Measurements from ENCODE around the gene SLC25A53. TPM values are rescaled to one million over a fixed set of nuclear protein-coding genes. Genes with fewer than 3 reads are reported as not detected.
A peak's percentile ranks its signal among the peaks of the same experiment; 100 is the strongest.

The SLC25A53 gene
- total and polyA plus RNA-seq, 7 experiments from 2014 or later, result 5.6 to 18.9 (median 10.2) TPM

DNA sequence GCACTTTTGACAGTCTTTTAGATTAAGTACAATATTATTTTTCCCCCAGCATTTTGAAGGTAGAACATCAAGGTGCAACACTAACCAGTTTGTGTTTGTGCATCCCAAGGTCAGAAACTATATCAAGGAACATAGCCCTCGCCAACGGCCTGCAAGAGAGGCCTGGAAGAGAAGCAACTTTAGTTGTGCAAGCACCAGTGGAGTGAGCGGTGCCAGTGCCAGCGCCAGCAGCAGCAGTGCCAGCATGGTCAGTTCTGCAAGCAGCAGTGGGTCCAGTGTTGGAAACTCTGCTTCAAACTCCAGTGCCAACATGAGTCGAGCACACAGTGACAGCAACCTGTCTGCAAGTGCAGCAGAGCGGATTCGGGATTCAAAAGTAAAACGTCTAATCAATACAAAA is 31.1 kb upstream of the SLC25A53 start:
- Histone ChIP-seq H3K4me3 (ENCODE audit: low read length) (no peak overlapping the region), H3K27ac (ENCODE audit: low read depth, low read length) (no peak overlapping the region), H3K27me3 (ENCODE audit: control insufficient read depth in 2 of 2, insufficient read depth in 2 of 2, low read length in 2 of 2) (no peaks in the 10 kb centered on the region), H3K4me1 (ENCODE audit: control insufficient read depth in 2 of 2, insufficient read depth in 2 of 2, low read length in 2 of 2) (no peaks in the 10 kb centered on the region), H3K9me3 (ENCODE audit: control insufficient read depth in 2 of 3, low read length in 3 of 3) (no peaks in the 10 kb centered on the region), H3K36me3 (ENCODE audit: control insufficient read depth in 2 of 3, insufficient read depth in 3 of 3, low read length in 3 of 3) (peaks cover 0 to 5% (median 4%) of the 10 kb centered on the region in 3 experiments)
- no peaks in the 10 kb centered on the region for H3K27me3 Mint-ChIP-seq
- ATAC-seq, result no peak
- CTCF ChIA-PET, result no interaction called here
- H3K9me3 Mint-ChIP-seq, result no peaks in the 10 kb centered on the region
- intact Hi-C loops (cut with micrococcal nuclease), result no loop called here
- no peak for DNase-seq
- H3K4me3 Mint-ChIP-seq, result no peak overlapping the region
- no peak overlapping the region for H3K27ac Mint-ChIP-seq
- H3K4me1 Mint-ChIP-seq, result peaks cover 0 to 5% (median 0%) of the 10 kb centered on the region in 7 donors
- H3K36me3 Mint-ChIP-seq, result peaks cover 0 to 8% (median 0%) of the 10 kb centered on the region in 5 donors
- POLR2A ChIA-PET, result no interaction called here

DNA sequence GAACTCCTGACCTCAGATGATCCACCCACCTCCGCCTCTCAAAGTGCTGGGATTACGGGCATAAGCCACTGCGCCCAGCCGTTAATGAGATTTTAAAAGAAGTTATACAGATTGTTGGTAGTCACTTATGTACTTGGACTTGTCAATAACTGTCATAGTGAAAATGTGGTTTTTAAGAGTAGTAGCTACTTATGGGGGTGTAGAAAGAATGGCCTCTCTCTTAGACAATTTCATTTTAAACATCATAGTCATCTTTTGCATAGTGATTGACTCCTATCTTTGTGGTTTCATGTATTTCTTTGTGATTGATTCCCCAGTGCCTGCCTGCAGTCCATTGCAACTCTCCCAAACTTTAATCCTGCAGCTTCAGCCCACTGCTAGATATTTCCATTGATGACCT is 26.9 kb upstream of the SLC25A53 start:
- peaks cover 1 to 24% (median 9%) of the 10 kb centered on the region in 7 donors for H3K4me1 Mint-ChIP-seq
- Histone ChIP-seq H3K36me3 (ENCODE audit: control insufficient read depth in 2 of 3, insufficient read depth in 3 of 3, low read length in 3 of 3) (no peaks in the 10 kb centered on the region), H3K4me1 (ENCODE audit: control insufficient read depth in 2 of 2, insufficient read depth in 2 of 2, low read length in 2 of 2) (no peaks in the 10 kb centered on the region), H3K9me3 (ENCODE audit: control insufficient read depth in 2 of 3, low read length in 3 of 3) (no peaks in the 10 kb centered on the region), H3K4me3 (ENCODE audit: low read length) (no peak overlapping the region), H3K27me3 (ENCODE audit: control insufficient read depth in 2 of 2, insufficient read depth in 2 of 2, low read length in 2 of 2) (no peaks in the 10 kb centered on the region), H3K27ac (ENCODE audit: low read depth, low read length) (no peak overlapping the region)
- no peak for ATAC-seq
- peaks cover 0 to 6% (median 4%) of the 10 kb centered on the region in 5 donors for H3K36me3 Mint-ChIP-seq
- H3K27ac Mint-ChIP-seq, result peak overlapping the region in 2 of 9 donors; percentile 23 to 47
- no peaks in the 10 kb centered on the region for H3K27me3 Mint-ChIP-seq
- ChIA-PET CTCF (no interaction called here), POLR2A (no interaction called here)
- no peaks in the 10 kb centered on the region for H3K9me3 Mint-ChIP-seq
- intact Hi-C loops (cut with micrococcal nuclease), result no loop called here
- H3K4me3 Mint-ChIP-seq, result no peak overlapping the region
- no peak for DNase-seq

- H3K36me3 ChIP-seq (ENCODE audit: control insufficient read depth in 2 of 3, insufficient read depth in 3 of 3, low read length in 3 of 3), result no peaks in the 10 kb centered on the region
- POLR2A ChIA-PET, result no interaction called here
- no peak overlapping the region for H3K27ac Mint-ChIP-seq
- H3K36me3 Mint-ChIP-seq, result peaks cover 4 to 13% (median 6%) of the 10 kb centered on the region in 5 donors
- H3K27ac ChIP-seq (ENCODE audit: low read depth, low read length), result no peak overlapping the region
- CTCF ChIA-PET, result no interaction called here
- peaks cover 0 to 2% (median 0%) of the 10 kb centered on the region in 11 donors for H3K9me3 Mint-ChIP-seq
- H3K9me3 ChIP-seq (ENCODE audit: control insufficient read depth in 2 of 3, low read length in 3 of 3), result no peaks in the 10 kb centered on the region
- ATAC-seq (no peak), DNase-seq (no peak)
- peaks cover 14 to 36% (median 18%) of the 10 kb centered on the region in 7 donors for H3K4me1 Mint-ChIP-seq
- no peaks in the 10 kb centered on the region for H3K27me3 Mint-ChIP-seq
- H3K4me3 ChIP-seq (ENCODE audit: low read length), result no peak overlapping the region
- H3K27me3 ChIP-seq (ENCODE audit: control insufficient read depth in 2 of 2, insufficient read depth in 2 of 2, low read length in 2 of 2), result no peaks in the 10 kb centered on the region
- intact Hi-C loops (cut with micrococcal nuclease), result no loop called here
- H3K4me3 Mint-ChIP-seq, result no peak overlapping the region
- H3K4me1 ChIP-seq (ENCODE audit: control insufficient read depth in 2 of 2, insufficient read depth in 2 of 2, low read length in 2 of 2), result no peaks in the 10 kb centered on the region
Measured at GRCh38 chrX:104173841-104174240, 17.0 kb upstream of the SLC25A53 start.

GRCh38 chrX:104172788-104173187 is 16.0 kb upstream of the SLC25A53 start:
- Histone ChIP-seq H3K4me1 (ENCODE audit: control insufficient read depth in 2 of 2, insufficient read depth in 2 of 2, low read length in 2 of 2) (no peaks in the 10 kb centered on the region), H3K27ac (ENCODE audit: low read depth, low read length) (no peak overlapping the region), H3K4me3 (ENCODE audit: low read length) (no peak overlapping the region), H3K27me3 (ENCODE audit: control insufficient read depth in 2 of 2, insufficient read depth in 2 of 2, low read length in 2 of 2) (no peaks in the 10 kb centered on the region), H3K9me3 (ENCODE audit: control insufficient read depth in 2 of 3, low read length in 3 of 3) (no peaks in the 10 kb centered on the region), H3K36me3 (ENCODE audit: control insufficient read depth in 2 of 3, insufficient read depth in 3 of 3, low read length in 3 of 3) (no peaks in the 10 kb centered on the region)
- Mint-ChIP-seq H3K27ac (no peak overlapping the region), H3K9me3 (peaks cover 0 to 2% (median 0%) of the 10 kb centered on the region in 11 donors), H3K27me3 (no peaks in the 10 kb centered on the region), H3K4me3 (no peak overlapping the region), H3K4me1 (peaks cover 19 to 42% (median 28%) of the 10 kb centered on the region in 7 donors), H3K36me3 (peaks cover 0 to 6% (median 4%) of the 10 kb centered on the region in 5 donors)
- intact Hi-C loops (cut with micrococcal nuclease), result no loop called here
- ChIA-PET POLR2A (no interaction called here), CTCF (no interaction called here)
- no peak for ATAC-seq
- DNase-seq, result no peak

DNA sequence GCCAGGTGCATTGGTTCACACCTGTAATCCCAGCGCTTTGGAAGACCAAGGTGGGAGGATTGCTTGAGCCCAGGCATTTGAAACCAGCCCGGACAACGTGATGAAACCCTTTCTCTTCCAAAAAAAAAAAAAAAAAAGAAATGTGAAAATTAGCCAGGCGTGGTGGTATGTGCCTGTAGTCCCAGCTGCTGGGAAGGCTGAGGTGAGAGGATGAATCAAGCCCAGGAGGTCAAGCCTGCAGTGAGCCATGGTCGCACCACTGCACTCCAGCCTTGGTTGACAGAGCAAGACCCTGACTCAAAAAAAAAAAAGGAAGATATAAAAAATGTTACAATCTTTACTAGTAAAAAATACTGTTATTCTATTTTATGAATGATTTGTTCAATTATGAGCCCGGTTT is 15.3 kb upstream of the SLC25A53 start:
- Mint-ChIP-seq H3K4me1 (peaks cover 24 to 43% (median 33%) of the 10 kb centered on the region in 7 donors), H3K4me3 (no peak overlapping the region), H3K27me3 (no peaks in the 10 kb centered on the region), H3K36me3 (peaks cover 0 to 6% (median 3%) of the 10 kb centered on the region in 5 donors), H3K27ac (no peak overlapping the region), H3K9me3 (peaks cover 0 to 2% (median 0%) of the 10 kb centered on the region in 11 donors)
- CTCF ChIA-PET, result no interaction called here
- intact Hi-C loops (cut with micrococcal nuclease), result no loop called here
- ATAC-seq (no peak), DNase-seq (no peak)
- peaks cover 0 to 3% of the 10 kb centered on the region in 2 donors for H3K4me1 ChIP-seq (ENCODE audit: control insufficient read depth in 2 of 2, insufficient read depth in 2 of 2, low read length in 2 of 2)
- POLR2A ChIA-PET, result no interaction called here
- H3K27ac ChIP-seq (ENCODE audit: low read depth, low read length), result no peak overlapping the region
- no peaks in the 10 kb centered on the region for H3K27me3 ChIP-seq (ENCODE audit: control insufficient read depth in 2 of 2, insufficient read depth in 2 of 2, low read length in 2 of 2)
- H3K4me3 ChIP-seq (ENCODE audit: low read length), result no peak overlapping the region
- no peaks in the 10 kb centered on the region for H3K36me3 ChIP-seq (ENCODE audit: control insufficient read depth in 2 of 3, insufficient read depth in 3 of 3, low read length in 3 of 3)
- no peaks in the 10 kb centered on the region for H3K9me3 ChIP-seq (ENCODE audit: control insufficient read depth in 2 of 3, low read length in 3 of 3)

GRCh38 chrX:104168127-104168526 is 11.3 kb upstream of the SLC25A53 start:
- ATAC-seq (no peak), DNase-seq (no peak)
- peaks cover 28 to 41% (median 37%) of the 10 kb centered on the region in 7 donors for H3K4me1 Mint-ChIP-seq
- peaks cover 0 to 1% (median 0%) of the 10 kb centered on the region in 5 donors for H3K36me3 Mint-ChIP-seq
- Histone ChIP-seq H3K4me1 (ENCODE audit: control insufficient read depth in 2 of 2, insufficient read depth in 2 of 2, low read length in 2 of 2) (peaks cover 0 to 3% of the 10 kb centered on the region in 2 donors), H3K9me3 (ENCODE audit: control insufficient read depth in 2 of 3, low read length in 3 of 3) (no peaks in the 10 kb centered on the region), H3K4me3 (ENCODE audit: low read length) (no peak overlapping the region), H3K36me3 (ENCODE audit: control insufficient read depth in 2 of 3, insufficient read depth in 3 of 3, low read length in 3 of 3) (peaks cover 0 to 4% (median 0%) of the 10 kb centered on the region in 3 experiments), H3K27ac (ENCODE audit: low read depth, low read length) (peak overlapping the region; percentile 45), H3K27me3 (ENCODE audit: control insufficient read depth in 2 of 2, insufficient read depth in 2 of 2, low read length in 2 of 2) (no peaks in the 10 kb centered on the region)
- no peaks in the 10 kb centered on the region for H3K27me3 Mint-ChIP-seq
- H3K9me3 Mint-ChIP-seq, result peaks cover 0 to 2% (median 0%) of the 10 kb centered on the region in 11 donors
- intact Hi-C loops (cut with micrococcal nuclease), result loop anchor here in 1 of 2 donors (5.0 kb wide), 1 partner anchor 744 kb away; no protein-coding TSS in a partner anchor
- CTCF ChIA-PET, result no interaction called here
- POLR2A ChIA-PET, result interaction anchor here (3.2 kb wide), 1 partner anchor 11 kb away, joined by 35 read pairs; the partner anchor contains the start of gene SLC25A53
- peak overlapping the region; percentile 60 to 87 (median 80) for H3K4me3 Mint-ChIP-seq
- peak overlapping the region; percentile 10 to 85 (median 61) for H3K27ac Mint-ChIP-seq

Data from naive thymus-derived CD4-positive, alpha-beta T cell (primary cell).